Measurements from ENCODE around the gene SLC7A7.

DNA sequence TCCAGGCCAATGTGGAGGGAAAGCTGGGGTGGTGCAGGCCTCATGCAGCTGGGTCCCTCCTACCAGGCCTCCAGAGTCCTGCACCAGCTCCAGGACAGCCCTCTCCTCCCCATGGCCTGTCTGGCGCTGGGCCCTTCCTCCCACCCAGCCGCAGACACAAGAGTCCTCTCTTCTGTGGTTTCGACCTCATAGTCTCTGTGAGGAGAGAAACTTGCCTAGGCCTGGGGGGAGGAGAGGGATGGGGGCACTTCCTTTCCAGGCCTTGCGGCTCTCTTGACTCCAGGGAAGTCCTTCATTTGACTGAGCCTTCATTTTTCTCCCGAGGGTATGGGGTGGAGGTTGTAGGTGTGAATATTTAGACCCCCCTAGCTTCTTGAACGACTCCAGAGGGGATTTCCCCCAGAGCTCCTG, 23.4 kb upstream of the SLC7A7 start:
- TF ChIP-seq CTCF (IDR thresholded peaks at IDR 0.05) (no peak), POLR2AphosphoS5 (IDR thresholded peaks at IDR 0.05) (no peak), POLR2A (IDR thresholded peaks at IDR 0.05) (no peak)
